ENCODE results near the gene GLI3. TPM values are rescaled to one million over a fixed set of nuclear protein-coding genes. Genes with fewer than 3 reads are reported as not detected.

GLI3 gene
- total RNA-seq, 1 donor from 2014 or later: 3.3 TPM

DNA sequence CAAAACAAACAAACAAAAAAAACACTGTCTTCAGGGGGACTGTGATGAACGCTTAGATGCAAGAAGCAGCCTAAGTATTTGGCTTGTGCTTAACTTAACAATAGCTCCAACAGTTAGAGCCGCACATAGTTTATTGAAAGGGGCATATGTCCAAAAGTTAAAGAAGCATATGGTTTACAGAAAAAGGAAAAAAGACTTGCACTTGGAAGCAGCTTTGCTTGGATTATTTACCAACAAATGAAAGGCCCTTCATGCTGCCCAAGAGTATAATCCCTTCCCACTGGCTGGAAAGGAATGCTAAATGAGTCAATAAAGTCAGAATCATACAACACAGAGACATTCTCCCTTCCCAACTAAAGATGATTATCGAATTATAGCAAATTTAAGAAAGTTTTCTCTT lies 77.9 kb downstream of the GLI3 start:
- no peak for DNase-seq
- intact Hi-C loops (cut with DNase I): no loop called here

DNA sequence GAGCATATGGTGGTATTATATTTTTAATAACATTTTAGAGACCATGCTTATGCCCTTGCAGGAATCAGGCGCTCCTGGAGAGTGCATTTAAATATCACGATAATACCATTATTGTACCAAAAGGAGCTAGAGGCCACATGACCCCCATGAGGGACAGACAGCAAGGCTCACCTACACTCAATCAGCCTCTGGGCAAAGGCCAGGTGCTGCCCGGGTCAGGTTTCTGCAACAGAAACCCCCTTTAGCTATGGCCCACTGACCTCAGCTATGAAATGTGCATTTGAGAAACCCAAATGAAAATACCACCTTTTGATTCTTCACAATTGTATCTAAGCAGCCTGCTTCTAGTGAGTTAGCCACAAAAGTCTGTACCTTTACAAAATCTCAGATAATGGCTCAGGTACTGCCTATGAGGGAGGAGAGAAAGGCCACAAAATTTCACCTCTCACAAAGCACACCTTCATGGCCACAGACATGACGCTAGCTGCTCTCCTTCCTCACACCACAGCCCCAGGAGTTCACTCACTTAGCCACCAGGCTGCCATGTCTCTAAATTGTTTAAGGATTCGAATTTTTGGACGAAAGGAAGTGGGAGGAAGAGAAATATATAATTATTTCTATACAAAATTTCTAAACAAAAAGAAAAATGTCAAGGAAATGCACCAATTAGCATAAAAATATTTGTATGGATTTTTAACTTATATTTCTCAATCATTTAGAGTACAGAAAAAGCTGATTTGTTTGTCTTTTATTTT lies 79.9 kb downstream of the GLI3 start:
- intact Hi-C loops (cut with DNase I): no loop called here
- no peak for ATAC-seq (ENCODE audit: poor library complexity)
- no peak for DNase-seq

More for the DNA sequence above, 77.9 kb downstream of the GLI3 start:
- no peak for ATAC-seq (ENCODE audit: poor library complexity)

DNA sequence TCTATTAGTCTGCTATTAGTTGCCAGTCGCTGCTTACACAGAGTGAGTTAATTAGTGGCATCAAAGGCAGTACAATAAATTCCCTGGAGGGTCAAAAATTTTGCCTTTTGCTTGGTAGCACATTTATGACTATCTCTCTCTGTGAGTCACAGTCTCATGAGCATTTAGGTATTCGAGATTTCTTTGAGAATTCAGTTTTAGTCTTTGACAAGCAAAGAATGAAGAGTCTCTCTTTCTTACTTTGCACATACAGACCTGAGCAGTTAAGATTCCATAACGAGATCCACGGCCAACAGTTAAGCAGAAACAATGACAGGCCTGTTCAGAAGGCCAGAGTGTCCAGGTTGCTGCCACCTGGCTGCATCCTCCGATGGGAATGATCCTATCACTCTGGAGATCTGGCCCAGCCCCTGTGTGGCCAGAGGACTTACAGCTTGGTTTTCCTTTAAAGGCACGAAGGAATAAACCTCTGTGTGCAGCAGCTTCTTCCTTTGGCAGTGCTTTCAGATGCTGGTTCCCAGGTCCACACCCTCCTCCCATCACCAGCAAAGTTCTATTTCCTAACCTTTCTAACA lies 80.6 kb downstream of the GLI3 start:
- no peak for ATAC-seq (ENCODE audit: poor library complexity)

DNA sequence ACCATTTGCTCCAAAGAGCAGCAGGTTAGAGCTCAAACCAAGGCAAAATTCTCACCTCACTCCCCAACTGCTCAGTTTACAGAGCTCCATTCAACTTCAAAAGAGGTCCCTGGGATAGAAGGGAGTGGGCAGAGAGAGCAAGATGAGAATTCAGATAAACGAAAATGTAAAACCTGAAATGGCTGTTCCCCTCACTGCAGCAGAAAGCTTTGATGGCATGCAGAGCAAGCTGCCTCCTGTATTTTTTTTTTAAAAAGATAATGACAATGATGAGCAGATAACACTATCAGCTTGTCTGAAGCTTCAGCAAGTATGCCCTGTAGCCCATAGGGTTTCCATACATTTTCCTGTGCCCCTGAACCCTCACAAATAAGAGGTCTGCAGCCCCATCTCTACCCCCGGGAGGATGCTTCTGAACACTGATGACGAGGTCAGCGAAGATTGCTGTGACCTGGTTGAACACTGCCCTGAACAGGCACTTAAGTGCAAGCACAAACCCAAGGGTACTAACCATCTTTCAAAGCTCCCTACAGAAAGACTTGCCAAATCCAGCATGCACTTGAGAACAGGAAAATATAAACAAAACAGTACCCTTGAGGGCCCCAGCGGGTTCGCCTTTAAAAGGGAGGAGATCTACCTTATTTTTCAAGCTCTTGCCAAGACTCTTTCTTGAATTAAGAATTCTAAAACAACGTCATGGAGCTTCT lies 81.3 kb downstream of the GLI3 start:
- no peak for DNase-seq
- intact Hi-C loops (cut with DNase I): no loop called here
- no peak for ATAC-seq (ENCODE audit: poor library complexity)

More for the DNA sequence above, 80.6 kb downstream of the GLI3 start:
- DNase-seq: no peak
- intact Hi-C loops (cut with DNase I): no loop called here

DNA sequence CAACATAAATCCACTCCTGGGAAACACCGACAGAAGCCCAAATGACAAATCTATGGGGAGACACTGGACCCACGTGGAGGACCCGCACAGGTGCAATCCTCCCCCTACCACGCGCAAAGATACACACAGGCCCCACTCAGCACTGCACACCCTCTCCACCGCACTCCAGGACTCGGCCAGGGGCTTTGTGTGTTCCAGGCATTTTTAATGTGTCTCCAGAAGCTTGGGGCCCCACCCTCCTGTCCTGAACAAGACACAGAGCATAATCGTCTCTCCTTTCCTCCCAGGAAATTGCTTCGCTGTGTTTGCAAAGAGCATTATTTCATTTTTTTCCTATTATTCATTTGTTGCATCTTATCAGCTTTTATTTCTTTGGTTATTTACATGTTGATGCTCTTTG lies 82.8 kb downstream of the GLI3 start:
- intact Hi-C loops (cut with DNase I): no loop called here
- ATAC-seq (ENCODE audit: poor library complexity) (no peak), DNase-seq (no peak)

DNA sequence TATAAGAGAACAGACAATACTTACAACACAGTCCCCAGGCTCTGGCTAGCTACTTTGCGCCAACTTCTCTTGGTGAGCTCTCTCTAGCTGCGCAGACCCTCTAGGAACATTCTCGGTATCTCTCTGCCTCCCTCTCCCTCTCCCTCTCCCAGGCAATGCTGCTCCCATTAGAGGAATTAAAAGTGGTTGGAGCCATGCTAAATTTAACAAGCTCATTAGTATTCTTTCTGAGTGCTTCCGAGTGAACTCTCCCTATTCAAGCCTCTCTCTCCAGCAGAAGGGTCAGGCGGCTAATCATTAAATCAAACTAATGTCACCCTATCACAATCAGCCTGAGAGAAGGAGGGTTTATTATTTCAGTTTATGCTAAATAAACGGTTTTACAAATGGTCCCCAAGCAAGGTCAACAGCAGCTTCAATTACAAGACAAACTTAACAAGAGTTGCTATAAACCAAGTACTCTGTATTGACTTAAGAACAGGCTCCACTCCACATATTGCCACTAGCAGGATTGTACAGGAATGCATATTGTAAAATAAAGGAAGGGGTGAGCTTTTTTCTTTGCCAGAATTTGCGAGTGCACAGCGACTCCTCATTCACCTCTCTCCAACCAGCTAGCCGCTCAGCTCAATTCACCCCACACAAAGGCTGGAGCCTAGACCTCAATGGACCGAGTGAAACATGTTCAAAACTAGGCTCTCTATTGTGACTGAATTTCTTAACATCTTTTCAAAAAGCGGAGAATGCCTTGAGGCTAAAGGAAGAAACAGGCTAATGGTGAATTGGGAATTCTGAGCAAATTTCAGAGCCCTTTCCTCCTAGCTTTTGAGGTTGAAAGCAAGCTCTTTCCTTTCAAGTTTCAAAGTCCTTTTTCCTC lies 84.4 kb downstream of the GLI3 start:
- intact Hi-C loops (cut with DNase I): no loop called here
- peak; percentile 31 for ATAC-seq (ENCODE audit: poor library complexity)
- no peak for DNase-seq

DNA sequence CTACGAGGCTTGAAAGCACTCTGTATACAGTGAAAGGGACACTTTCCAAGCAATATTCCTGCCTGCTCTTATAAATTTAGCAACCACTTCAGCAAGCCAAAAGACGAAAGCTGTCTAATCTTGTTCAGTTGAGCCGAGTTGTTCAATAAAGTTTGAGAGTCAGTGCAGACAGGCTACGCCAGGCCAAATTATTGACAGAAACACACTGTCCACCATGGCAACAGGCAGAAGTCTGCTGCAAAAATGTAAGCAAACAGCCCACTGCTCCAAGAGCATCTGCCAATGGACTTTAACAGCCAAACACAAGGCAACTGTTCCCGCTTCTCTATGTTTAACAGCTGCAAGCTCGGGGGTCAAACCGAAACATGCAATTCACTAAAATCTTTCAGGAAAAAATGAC lies 85.7 kb downstream of the GLI3 start:
- ATAC-seq (ENCODE audit: poor library complexity): peak; percentile 84
- intact Hi-C loops (cut with DNase I): no loop called here
- no peak for DNase-seq

DNA sequence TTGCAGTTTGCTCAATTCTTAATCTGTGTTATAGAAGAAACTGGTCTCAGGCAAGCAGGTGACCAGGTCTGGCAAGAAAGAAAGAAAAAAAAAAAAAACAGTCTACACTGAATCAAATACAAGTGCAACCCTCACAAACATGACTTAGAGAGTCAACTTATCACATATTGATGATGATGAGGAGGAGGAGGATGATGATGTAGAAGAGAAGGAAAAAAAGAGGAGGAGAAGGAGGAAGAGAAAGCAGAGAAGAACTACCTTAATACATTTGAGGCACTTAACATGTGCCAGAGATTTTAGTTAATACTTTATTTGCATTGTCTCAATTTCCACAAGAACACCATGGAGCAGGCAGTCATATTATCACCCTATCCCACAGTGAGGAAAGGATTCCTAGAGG lies 91.5 kb downstream of the GLI3 start:
- intact Hi-C loops (cut with DNase I): no loop called here
- DNase-seq (no peak), ATAC-seq (ENCODE audit: poor library complexity) (no peak)

DNA sequence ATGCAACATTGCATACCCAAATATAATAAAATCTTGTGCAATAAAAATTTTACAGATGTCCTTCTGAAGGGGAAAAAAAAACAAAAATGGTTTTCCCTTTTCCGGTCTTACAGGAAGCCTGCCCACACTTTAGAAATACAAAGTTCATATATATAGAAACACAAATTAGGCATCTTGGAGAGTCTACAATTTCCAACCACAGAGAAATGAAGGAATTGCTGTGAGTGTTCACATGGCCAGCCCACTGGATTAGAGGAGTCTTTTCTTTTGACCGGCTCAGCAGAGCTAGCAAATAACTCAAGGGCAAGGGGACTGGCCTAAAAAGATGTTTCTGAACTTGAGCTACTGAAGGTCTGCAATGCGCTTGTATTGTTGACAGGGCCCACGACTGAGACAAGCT lies 92.4 kb downstream of the GLI3 start:
- ATAC-seq (ENCODE audit: poor library complexity): no peak
- DNase-seq: no peak

DNA sequence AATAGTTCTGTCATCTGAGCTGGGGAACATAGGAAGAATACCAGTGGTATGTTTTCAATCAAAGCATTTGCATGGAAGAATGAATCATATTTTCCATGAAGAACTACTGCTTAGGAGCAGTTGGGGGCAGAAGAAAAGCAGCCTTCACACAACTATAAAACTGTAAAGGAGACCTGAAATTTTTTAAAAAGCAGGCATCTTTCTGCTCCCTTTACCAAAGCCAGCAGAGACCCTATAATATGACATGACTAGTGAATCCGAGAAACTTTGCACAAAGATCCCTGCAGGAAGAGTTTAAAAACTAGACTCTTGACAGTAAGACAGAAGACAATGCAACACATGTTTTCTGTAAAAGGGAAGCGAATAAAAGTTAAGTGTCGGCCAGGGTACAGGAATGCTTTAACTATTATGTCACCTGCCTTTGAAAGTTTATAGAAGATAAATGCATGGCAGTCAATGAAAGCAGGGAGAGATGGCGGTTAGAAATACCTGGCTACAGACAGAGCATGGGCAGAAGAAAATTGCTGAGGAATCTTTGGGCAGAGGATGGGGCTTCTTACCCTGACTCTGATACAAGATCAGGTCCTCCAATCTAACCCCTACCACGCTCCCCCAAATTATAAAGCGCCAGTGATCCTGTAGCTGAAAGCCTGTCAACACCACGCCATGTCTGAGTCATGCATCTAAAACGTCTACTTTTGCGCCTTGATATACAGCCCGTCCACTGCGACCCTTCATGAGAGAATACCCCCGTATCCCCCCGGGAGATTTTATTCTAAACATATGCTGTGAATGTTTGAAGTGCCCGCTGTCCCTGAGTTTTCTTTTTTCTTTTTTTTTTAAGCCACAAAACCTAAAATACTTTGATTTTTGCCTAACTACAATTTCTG lies 93.1 kb downstream of the GLI3 start:
- DNase-seq (no peak), ATAC-seq (ENCODE audit: poor library complexity) (no peak)
- intact Hi-C loops (cut with DNase I): no loop called here

More for the DNA sequence above, 92.4 kb downstream of the GLI3 start:
- intact Hi-C loops (cut with DNase I): no loop called here

DNA sequence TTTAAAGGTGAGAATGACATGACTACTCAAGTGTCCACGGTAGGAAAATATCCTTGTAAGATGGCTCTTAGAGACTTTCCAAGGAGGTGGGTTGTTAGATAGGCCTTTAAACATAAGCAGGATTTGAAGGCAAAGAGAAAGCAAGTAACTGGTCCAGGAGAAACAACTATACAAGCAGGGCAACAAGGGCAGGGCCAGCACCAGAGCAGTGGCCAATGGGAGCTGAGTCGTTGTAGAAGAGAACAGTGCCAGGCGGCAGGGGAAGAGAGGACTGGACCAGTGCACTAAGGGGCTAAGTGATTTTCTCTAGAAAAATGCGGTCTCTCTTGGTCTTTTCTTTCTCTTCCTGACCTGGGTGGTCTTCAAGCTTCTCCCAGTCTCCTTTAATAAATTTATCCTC lies 94.9 kb downstream of the GLI3 start:
- DNase-seq: no peak
- ATAC-seq (ENCODE audit: poor library complexity): no peak
- intact Hi-C loops (cut with DNase I): no loop called here

DNA sequence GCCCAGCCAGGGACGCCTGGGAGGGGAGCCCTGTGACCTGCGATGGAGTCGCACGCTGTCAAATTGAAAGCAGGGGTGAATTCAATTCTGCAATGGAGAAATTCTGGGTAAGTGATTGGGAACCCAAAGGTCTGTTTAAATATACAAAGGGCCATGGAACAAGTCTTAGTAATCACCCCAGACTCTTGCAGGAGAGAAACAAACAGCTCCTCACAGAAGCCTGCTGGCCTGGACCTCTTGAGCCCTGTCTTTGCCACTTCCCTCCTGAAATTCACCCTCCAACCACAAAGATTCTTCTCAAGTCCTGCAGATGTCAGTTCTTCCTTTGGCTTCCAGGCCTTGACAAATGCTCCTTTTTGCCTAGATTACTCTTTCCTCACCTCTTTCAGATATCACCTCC lies 97.3 kb downstream of the GLI3 start:
- no peak for ATAC-seq (ENCODE audit: poor library complexity)
- no peak for DNase-seq
- intact Hi-C loops (cut with DNase I): no loop called here

DNA sequence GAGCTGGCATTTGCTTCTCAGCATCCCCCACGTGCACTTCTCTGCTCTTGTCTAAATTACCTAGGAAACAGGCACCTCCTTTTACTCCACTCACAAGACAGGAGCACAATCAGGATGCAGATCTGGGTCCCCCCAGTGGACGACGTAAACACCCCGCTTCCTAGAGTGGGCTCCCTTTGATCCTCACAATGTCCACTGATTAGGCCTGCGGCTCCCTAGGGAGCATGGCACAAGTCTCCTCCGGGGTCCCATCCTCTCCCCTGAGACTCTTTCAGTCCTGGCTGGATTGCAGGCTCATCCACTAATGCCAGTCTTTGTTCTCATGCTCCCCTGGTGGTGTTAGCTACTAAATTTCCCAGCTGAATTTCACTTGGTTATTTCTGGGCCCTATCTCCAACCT lies 98.3 kb downstream of the GLI3 start:
- intact Hi-C loops (cut with DNase I): no loop called here
- ATAC-seq (ENCODE audit: poor library complexity) (no peak), DNase-seq (no peak)

DNA sequence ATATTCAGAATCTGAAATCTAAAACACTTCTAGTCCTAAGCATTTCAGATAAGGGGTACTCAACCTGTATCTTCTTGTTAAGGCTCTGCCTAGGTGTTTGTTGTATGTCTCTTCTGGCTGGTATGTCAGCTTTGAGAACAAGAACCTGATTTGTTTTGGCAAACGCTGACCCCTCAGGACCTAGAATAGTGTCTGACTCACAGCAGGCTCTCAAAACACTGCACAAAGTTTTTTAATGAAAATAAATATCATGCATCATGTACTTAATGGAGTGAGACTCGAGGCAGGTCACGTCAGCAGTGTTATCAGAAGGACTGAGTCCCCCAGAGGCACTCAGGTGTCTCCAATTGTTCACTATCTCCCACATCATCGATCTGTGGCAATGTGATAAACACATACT lies 99.1 kb downstream of the GLI3 start:
- intact Hi-C loops (cut with DNase I): no loop called here
- ATAC-seq (ENCODE audit: poor library complexity) (no peak), DNase-seq (no peak)

DNA sequence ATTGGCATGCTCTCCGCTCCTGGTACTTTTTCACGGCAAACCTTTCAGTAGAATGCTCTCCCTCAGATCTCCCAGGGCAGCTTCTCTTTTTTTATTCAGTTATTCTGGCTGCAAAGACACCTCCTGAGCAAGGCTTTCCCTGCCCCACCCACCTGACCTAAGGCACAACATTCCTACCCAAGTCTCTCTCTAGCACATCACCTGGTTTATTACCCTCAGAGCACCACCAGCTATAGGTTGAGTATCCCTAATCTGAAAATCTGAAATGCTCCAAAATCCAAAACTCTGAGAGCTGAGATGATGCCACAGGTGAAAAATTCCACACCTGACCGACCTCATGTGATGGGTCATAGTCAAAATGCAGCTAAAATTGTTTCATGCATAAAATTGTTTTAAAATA lies 99.6 kb downstream of the GLI3 start:
- ATAC-seq (ENCODE audit: poor library complexity) (no peak), DNase-seq (no peak)
- intact Hi-C loops (cut with DNase I): no loop called here

DNA sequence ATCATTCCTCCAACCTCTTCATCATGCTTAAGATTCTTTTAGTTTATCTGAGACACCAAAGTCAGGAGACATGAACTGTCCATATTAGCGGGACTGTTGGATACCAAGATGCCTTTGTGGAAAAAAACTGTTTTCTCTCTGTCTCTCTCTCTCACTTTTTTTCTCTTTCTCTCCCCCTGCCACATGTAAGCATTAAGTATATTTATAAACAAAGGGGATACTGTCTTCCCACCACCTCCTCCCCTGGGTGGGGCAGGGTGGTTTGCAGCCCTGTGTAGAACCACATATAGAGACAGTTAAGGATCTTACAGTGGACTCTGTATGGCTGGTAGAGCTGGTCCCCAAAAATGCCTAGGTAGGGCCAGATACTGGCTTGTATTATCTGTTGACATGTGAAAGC lies 101.3 kb downstream of the GLI3 start:
- no peak for ATAC-seq (ENCODE audit: poor library complexity)

DNA sequence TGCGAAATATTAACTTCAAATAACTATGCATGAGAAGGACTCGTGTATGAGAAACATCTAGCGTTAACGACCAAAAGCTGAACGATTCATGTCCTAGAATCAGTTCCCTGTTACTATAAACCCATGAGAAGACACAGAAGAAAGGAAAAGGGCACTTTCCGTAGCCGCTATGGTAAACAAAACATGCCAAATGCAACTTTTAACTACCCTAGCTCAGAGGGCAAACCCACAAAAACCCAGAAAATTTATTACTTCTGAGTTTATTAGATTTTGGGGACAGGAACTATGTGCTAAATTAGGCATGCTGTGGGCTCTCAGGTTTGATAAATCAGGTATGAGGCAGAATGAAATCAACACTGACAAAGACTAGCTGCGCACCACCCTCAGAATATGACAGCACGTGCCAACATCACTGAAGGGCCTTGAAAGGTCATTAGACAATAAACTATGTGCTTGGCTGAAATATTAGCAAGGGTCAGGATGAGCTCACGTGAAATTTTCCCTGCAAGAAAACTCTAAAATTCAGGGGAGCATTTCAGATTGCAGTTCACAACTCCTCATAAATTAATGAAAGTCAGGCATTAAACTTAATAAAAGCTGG lies 102.6 kb downstream of the GLI3 start:
- intact Hi-C loops (cut with DNase I): no loop called here
- no peak for DNase-seq
- ATAC-seq (ENCODE audit: poor library complexity): no peak

More for the DNA sequence above, 101.3 kb downstream of the GLI3 start:
- intact Hi-C loops (cut with DNase I): no loop called here
- DNase-seq: no peak

DNA sequence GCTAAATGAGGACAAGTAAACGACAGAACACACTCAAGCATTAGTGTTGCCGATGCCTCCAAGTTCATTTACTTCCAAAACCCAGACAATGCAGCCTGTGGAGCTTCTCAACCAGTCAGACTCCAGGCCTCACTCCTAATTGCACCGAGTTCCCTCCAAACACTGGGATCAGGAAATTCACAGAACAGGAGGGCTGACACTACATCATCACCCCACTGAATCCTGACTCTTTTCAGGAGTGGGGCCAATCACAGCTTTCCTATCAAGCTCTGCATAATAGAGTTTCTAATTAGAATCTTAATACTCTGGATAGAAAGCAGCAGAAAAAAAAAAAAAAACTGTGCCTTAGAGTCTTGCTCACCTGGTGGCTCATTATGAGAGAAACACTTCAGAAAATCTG lies 103.7 kb downstream of the GLI3 start:
- ATAC-seq (ENCODE audit: poor library complexity) (no peak), DNase-seq (no peak)
- intact Hi-C loops (cut with DNase I): no loop called here
